BE2C (cell line): ENCODE results near the gene TNFAIP8.

ENCODE experiments used
- DNase-seq: peaks from one replicate; pipeline ENCODE4 v3.0.0-alpha.2; 2020
- H3K27me3 ChIP-seq: fragments of 250-450 bp; sonication (Bioruptor Pico); 2 replicates; pipeline ENCODE4 v1.5.1; 2020; ENCODE audit warnings: mild to moderate bottlenecking
- H3K36me3 ChIP-seq: fragments of 250-450 bp; sonication (Bioruptor Pico); 2 replicates; pipeline ENCODE4 v1.5.1; 2020; ENCODE audit warnings: mild to moderate bottlenecking
- H3K4me1 ChIP-seq: fragments of 250-450 bp; sonication (Bioruptor Pico); 2 replicates; pipeline ENCODE4 v1.5.1; 2020
- H3K4me3 ChIP-seq: 2 replicates; pipeline ENCODE4 v1.5.1; 2011; ENCODE audit warnings: low read depth, low read length
- H3K9me3 ChIP-seq: fragments of 250-450 bp; sonication (Bioruptor Pico); 2 replicates; pipeline ENCODE4 v1.5.1; 2020
- TF ChIP-seq, protein P1 (sequence below): IDR thresholded peaks from 2 replicates; pipeline ENCODE4 v1.5.1; 2012; ENCODE audit warnings: mild to moderate bottlenecking, low read depth, low read length

Gene TNFAIP8

GRCh38 chr5:119313658-119314605, 41.9 kb upstream of the TNFAIP8 start:
- no peak for DNase-seq
- TF ChIP-seq, protein P1, sequence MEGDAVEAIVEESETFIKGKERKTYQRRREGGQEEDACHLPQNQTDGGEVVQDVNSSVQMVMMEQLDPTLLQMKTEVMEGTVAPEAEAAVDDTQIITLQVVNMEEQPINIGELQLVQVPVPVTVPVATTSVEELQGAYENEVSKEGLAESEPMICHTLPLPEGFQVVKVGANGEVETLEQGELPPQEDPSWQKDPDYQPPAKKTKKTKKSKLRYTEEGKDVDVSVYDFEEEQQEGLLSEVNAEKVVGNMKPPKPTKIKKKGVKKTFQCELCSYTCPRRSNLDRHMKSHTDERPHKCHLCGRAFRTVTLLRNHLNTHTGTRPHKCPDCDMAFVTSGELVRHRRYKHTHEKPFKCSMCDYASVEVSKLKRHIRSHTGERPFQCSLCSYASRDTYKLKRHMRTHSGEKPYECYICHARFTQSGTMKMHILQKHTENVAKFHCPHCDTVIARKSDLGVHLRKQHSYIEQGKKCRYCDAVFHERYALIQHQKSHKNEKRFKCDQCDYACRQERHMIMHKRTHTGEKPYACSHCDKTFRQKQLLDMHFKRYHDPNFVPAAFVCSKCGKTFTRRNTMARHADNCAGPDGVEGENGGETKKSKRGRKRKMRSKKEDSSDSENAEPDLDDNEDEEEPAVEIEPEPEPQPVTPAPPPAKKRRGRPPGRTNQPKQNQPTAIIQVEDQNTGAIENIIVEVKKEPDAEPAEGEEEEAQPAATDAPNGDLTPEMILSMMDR = no peak
- Histone ChIP-seq H3K9me3 (no peaks in the 10 kb centered on the region), H3K4me3 (no peak overlapping the region), H3K27me3 (no peaks in the 10 kb centered on the region), H3K36me3 (no peaks in the 10 kb centered on the region), H3K4me1 (no peaks in the 10 kb centered on the region)

DNA sequence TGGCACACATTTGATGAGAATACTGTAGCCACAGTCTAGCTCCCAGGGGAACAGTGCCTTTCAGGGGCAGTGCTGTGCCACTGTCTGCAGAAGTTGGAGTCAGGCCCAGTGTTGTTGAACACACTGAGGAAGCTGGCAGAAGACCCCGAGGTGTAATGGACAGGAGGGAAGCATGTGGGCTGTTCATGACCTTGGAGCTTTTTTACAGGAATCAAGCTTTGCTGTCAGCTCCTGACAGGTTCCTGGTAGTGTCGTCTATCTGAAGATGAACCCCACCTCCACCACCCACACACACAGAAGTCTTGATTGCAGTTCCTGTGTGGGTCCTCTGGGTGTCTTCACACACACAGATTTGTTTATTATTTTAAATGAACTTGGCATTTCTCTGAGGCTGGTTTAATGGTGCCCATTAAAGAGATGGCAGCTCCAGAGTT, 40.3 kb upstream of the TNFAIP8 start:
- Histone ChIP-seq H3K4me3 (no peak overlapping the region), H3K27me3 (no peaks in the 10 kb centered on the region), H3K9me3 (no peaks in the 10 kb centered on the region), H3K4me1 (no peaks in the 10 kb centered on the region), H3K36me3 (no peaks in the 10 kb centered on the region)
- TF ChIP-seq, protein P1 = peak; percentile 18; the same call in 1 of the 2 replicates
- no peak for DNase-seq

DNA sequence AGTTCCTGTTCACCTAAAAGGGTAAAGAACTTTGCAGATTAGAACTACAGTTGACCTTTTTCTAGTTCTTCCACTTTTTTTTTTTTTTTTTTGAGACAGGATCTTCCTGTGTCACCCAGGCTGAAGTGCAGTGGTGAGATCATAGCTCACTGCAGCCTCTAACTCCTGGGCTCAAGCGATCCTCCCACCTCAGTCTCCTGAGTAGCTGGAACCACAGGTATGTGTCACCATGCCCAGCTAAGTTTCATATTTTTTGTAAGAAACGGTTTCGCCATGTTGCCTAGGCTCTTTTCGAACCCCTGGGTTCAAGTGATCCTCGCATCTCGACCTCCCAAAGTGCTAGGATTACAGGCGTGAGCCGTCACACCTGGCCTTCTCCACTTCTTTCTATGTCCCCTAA, 39.7 kb upstream of the TNFAIP8 start:
- Histone ChIP-seq H3K4me3 (no peak overlapping the region), H3K36me3 (no peaks in the 10 kb centered on the region), H3K27me3 (no peaks in the 10 kb centered on the region), H3K4me1 (no peaks in the 10 kb centered on the region), H3K9me3 (no peaks in the 10 kb centered on the region)
- TF ChIP-seq, protein P1 = no peak
- DNase-seq = no peak

DNA sequence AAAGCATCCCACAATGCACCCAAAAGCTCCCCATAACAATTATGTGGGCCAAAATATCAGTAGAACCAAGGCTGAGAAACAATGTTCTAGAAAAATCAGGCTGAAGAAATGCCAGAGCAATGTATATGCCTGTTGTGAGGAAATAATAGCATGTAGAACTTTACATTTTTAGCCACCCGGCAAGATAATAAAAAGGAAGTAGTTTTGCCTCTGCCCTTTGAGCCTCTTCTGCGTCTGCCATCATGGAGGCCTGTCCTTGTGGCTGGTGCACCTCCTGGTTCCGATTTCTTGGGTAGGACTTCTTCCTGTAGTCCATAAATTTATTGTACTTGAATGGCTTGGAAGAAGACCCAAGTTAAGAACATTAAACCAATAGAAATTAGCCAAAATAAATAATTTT, 38.9 kb upstream of the TNFAIP8 start:
- Histone ChIP-seq H3K27me3 (no peaks in the 10 kb centered on the region), H3K36me3 (no peaks in the 10 kb centered on the region), H3K4me1 (no peaks in the 10 kb centered on the region), H3K4me3 (no peak overlapping the region), H3K9me3 (no peaks in the 10 kb centered on the region)
- DNase-seq = no peak
- TF ChIP-seq, protein P1 = no peak

- H3K4me3 ChIP-seq = no peak overlapping the region
- no peak for DNase-seq
- H3K27me3 ChIP-seq = no peaks in the 10 kb centered on the region
- no peaks in the 10 kb centered on the region for H3K9me3 ChIP-seq
- TF ChIP-seq, protein P1 = no peak
- H3K36me3 ChIP-seq = no peaks in the 10 kb centered on the region
- H3K4me1 ChIP-seq = no peaks in the 10 kb centered on the region
Observed at GRCh38 chr5:119318256-119318894, 37.4 kb upstream of the TNFAIP8 start.

DNA sequence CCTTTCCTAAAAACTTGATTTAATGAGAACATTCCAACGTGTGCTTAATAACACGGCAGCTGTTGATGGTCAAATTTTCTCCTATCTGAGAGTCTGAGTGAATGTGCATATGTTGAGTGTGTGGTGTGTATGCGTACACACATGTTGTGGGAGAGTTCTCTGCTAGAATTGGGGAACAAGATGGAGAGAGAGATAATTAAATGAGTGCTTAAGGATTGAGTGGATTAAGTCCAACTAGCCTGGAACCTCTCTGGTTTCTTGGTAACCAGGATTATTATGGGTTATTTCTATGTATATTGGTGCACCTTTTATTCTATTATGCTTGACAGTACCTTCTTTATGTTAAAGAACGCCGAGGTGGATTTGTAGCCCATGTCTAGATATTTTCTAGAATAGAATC, 36.4 kb upstream of the TNFAIP8 start:
- DNase-seq = no peak
- Histone ChIP-seq H3K36me3 (no peaks in the 10 kb centered on the region), H3K27me3 (no peaks in the 10 kb centered on the region), H3K9me3 (no peaks in the 10 kb centered on the region), H3K4me3 (no peak overlapping the region), H3K4me1 (no peaks in the 10 kb centered on the region)
- TF ChIP-seq, protein P1 = no peak
